Subcutaneous abdominal adipose tissue (tissue), 5 donors: Measurements from ENCODE around the gene ERC2.

ENCODE experiments used
- H3K27ac ChIP-seq: one replicate; pipeline ENCODE4 v1.7.0; 2013; ENCODE audit warnings: low read depth, mild to moderate bottlenecking, inconsistent platforms, low read length, moderate library complexity
- H3K27me3 ChIP-seq, 5 donors: one replicate each; pipeline ENCODE4 v1.7.0; 2013; ENCODE audit warnings: low read length in 5 of 5, inconsistent platforms in 1 of 5; ENCODE audit not compliant: control insufficient read depth in 5 of 5, insufficient read depth in 4 of 5
- H3K36me3 ChIP-seq, 5 donors: one replicate each; pipeline ENCODE4 v1.7.0; 2013; ENCODE audit warnings: low read length in 5 of 5; ENCODE audit not compliant: control insufficient read depth in 5 of 5, insufficient read depth in 5 of 5
- H3K4me1 ChIP-seq, 5 donors: one replicate each; pipeline ENCODE4 v1.7.0; 2013; ENCODE audit warnings: low read length in 5 of 5, mild to moderate bottlenecking in 3 of 5, moderate library complexity in 1 of 5; ENCODE audit not compliant: control insufficient read depth in 5 of 5, insufficient read depth in 5 of 5
- H3K4me3 ChIP-seq, 5 donors: one replicate each; pipeline ENCODE4 v1.7.0; 2013; ENCODE audit warnings: low read length in 5 of 5, low read depth in 1 of 5
- H3K9ac ChIP-seq, 5 donors: one replicate each; pipeline ENCODE4 v1.7.0; 2013; ENCODE audit warnings: low read length in 5 of 5, mild to moderate bottlenecking in 4 of 5, moderate library complexity in 3 of 5
- H3K9me3 ChIP-seq, 5 donors: one replicate each; pipeline ENCODE4 v1.7.0; 2013; ENCODE audit warnings: low read length in 5 of 5; ENCODE audit not compliant: control insufficient read depth in 5 of 5
- donor health status: healthy.
- donor health status: healthy.
- donor health status: healthy.
- donor health status: healthy.
- donor health status: healthy.

Gene ERC2

GRCh38 chr3:55559500-55560423 lies 908.5 kb downstream of the ERC2 start:
- no peaks in the 10 kb centered on the region for H3K36me3 ChIP-seq
- H3K27ac ChIP-seq = no peak overlapping the region
- H3K27me3 ChIP-seq = peaks cover 0 to 16% (median 5%) of the 10 kb centered on the region in 5 donors
- no peak overlapping the region for H3K9ac ChIP-seq
- H3K4me3 ChIP-seq = no peak overlapping the region
- H3K9me3 ChIP-seq = no peaks in the 10 kb centered on the region
- H3K4me1 ChIP-seq = peaks cover 0 to 16% (median 0%) of the 10 kb centered on the region in 5 donors

GRCh38 chr3:55558316-55558715 lies 910.0 kb downstream of the ERC2 start:
- Histone ChIP-seq H3K36me3 (no peaks in the 10 kb centered on the region), H3K4me3 (no peak overlapping the region), H3K9me3 (no peaks in the 10 kb centered on the region), H3K27me3 (peaks cover 0 to 16% (median 5%) of the 10 kb centered on the region in 5 donors), H3K9ac (no peak overlapping the region), H3K27ac (no peak overlapping the region), H3K4me1 (peaks cover 0 to 16% (median 0%) of the 10 kb centered on the region in 5 donors)

- H3K27me3 ChIP-seq = peaks cover 0 to 15% (median 2%) of the 10 kb centered on the region in 5 donors
- no peaks in the 10 kb centered on the region for H3K9me3 ChIP-seq
- H3K4me3 ChIP-seq = no peak overlapping the region
- H3K27ac ChIP-seq = no peak overlapping the region
- peaks cover 0 to 16% (median 0%) of the 10 kb centered on the region in 5 donors for H3K4me1 ChIP-seq
- no peak overlapping the region for H3K9ac ChIP-seq
- no peaks in the 10 kb centered on the region for H3K36me3 ChIP-seq
Measured at GRCh38 chr3:55557549-55557948, 910.7 kb downstream of the ERC2 start.

- Histone ChIP-seq H3K4me1 (peaks cover 0 to 16% (median 0%) of the 10 kb centered on the region in 5 donors), H3K36me3 (no peaks in the 10 kb centered on the region), H3K27ac (no peak overlapping the region), H3K9me3 (no peaks in the 10 kb centered on the region), H3K4me3 (no peak overlapping the region), H3K9ac (no peak overlapping the region), H3K27me3 (peaks cover 0 to 14% (median 2%) of the 10 kb centered on the region in 5 donors)
Measured at GRCh38 chr3:55556619-55557537, 911.4 kb downstream of the ERC2 start.

- Histone ChIP-seq H3K27me3 (peaks cover 0 to 9% (median 2%) of the 10 kb centered on the region in 5 donors), H3K36me3 (no peaks in the 10 kb centered on the region), H3K9ac (no peak overlapping the region), H3K9me3 (no peaks in the 10 kb centered on the region), H3K27ac (no peak overlapping the region), H3K4me3 (no peak overlapping the region), H3K4me1 (peaks cover 0 to 16% (median 0%) of the 10 kb centered on the region in 5 donors)
Measured at GRCh38 chr3:55555873-55556618, 912.2 kb downstream of the ERC2 start.

GRCh38 chr3:55554634-55555425 lies 913.4 kb downstream of the ERC2 start:
- Histone ChIP-seq H3K9me3 (no peaks in the 10 kb centered on the region), H3K4me1 (peaks cover 0 to 16% (median 0%) of the 10 kb centered on the region in 5 donors), H3K27me3 (peaks cover 0 to 9% (median 0%) of the 10 kb centered on the region in 5 donors), H3K36me3 (no peaks in the 10 kb centered on the region), H3K27ac (no peak overlapping the region), H3K4me3 (no peak overlapping the region), H3K9ac (no peak overlapping the region)

- H3K36me3 ChIP-seq = no peaks in the 10 kb centered on the region
- no peak overlapping the region for H3K4me3 ChIP-seq
- H3K9me3 ChIP-seq = no peaks in the 10 kb centered on the region
- H3K4me1 ChIP-seq = peaks cover 0 to 12% (median 0%) of the 10 kb centered on the region in 5 donors
- H3K9ac ChIP-seq = no peak overlapping the region
- H3K27ac ChIP-seq = no peak overlapping the region
- H3K27me3 ChIP-seq = peaks cover 0 to 7% (median 0%) of the 10 kb centered on the region in 5 donors
Measured at GRCh38 chr3:55551644-55552043, 916.6 kb downstream of the ERC2 start.

- no peaks in the 10 kb centered on the region for H3K9me3 ChIP-seq
- no peak overlapping the region for H3K4me3 ChIP-seq
- H3K27ac ChIP-seq = no peak overlapping the region
- no peak overlapping the region for H3K9ac ChIP-seq
- no peaks in the 10 kb centered on the region for H3K36me3 ChIP-seq
- peaks cover 0 to 2% (median 0%) of the 10 kb centered on the region in 5 donors for H3K4me1 ChIP-seq
- peaks cover 0 to 6% (median under 1%) of the 10 kb centered on the region in 5 donors for H3K27me3 ChIP-seq
Measured at GRCh38 chr3:55549177-55549576, 919.1 kb downstream of the ERC2 start.
